GM18498 (cell line): ENCODE data around the gene TRAF1.

Source experiments
- ATAC-seq: cut with Tn5 transposase; IDR thresholded peaks from one replicate; pipeline ENCODE4 v1.9.1; 2021; ENCODE audit warnings: mild to moderate bottlenecking, moderate library complexity; ENCODE audit not compliant: unreplicated experiment

TRAF1 gene

DNA sequence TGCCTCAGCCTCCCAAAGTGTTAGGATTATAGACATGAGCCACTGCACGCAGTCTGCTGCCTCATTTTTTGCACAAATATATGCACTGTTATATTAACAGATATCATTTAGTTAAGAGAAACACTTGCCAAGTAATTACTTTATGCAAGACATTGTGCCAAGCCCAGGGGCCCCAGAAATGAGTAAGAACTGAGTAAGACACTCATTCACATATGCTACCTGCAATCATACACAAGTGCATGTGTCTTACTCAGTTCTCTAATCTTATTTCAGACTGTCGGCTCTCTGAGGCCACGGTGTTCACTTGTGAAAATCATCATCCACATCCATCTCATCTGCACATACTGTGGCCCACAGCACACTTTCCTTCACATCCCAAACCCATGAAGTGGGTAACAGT is 16.0 kb downstream of the TRAF1 start:
- ATAC-seq = no peak

DNA sequence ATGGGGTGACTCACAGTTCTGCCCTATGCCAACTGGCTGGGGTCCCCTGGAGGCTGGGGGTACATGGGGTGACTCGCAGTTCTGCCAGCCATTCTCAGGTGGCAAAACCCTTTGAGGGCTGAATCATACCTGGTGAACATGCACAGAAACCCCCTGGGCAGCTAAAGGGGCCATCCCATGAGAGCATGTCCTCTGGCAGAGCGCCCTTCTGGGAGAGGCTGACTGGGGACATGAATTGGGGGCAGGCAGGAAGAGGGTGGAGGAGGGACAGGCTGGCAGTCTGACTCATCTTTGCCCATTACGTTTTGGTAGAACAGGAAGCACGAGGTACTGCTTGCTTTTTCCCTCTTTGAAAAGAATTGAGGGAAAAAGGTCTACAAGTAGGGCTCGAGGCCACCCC is 16.7 kb downstream of the TRAF1 start:
- ATAC-seq = no peak

DNA sequence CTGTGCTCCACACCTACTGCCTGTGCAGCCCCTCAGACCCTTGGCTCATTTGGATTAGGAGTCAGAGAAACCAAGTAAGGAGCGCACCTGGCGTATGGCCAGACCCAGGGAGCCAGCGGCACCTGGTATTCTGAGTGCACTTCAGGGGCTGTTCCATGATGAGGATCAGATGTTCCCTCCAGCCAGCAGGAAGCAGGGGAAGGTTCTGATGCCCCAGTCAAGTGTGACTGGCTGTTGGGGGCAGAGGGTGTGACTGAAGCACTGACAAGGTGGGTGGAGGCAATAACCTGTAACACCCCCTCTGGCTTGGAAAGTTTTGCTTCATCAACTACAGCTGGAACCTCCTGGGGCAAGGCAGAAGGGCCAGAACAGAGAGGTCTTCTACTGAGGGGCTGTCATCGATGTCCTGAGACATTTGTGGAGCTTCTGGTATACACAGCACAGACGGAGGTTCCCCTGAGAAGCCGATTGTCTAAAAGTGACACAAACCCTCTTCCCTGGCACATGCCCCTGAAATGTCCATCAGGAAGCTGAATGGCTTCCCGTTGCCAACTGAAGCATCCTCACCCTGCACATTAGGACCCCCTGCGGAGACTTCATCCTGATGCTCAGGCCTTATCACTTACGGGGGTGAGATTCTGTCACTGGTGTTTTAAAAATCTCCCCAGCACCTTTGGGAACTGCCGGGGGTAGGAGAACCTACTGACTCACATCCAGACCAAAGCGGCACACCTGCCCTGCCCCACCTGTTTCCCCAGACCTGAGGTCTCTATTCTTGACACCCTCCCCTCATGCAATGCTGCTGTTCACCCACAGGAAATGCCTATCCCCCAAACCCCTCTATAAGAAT is 21.1 kb downstream of the TRAF1 start:
- no peak for ATAC-seq

DNA sequence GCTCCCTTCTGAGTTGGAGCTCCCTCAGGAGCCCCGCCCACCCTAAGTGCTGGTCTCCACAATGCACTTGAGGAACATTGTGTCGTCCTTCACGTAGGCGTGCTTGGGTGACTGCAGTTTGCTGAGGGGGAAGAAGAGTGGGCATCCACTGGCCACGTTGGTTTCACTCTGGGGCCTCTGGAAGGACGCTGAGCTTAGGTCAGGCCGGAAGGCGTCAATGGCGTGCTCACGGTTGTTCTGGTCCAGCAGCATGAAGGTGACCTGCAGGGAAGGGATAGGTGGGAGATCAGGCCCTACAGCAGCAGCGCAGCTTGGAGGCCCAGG is 21.7 kb downstream of the TRAF1 start:
- no peak for ATAC-seq

DNA sequence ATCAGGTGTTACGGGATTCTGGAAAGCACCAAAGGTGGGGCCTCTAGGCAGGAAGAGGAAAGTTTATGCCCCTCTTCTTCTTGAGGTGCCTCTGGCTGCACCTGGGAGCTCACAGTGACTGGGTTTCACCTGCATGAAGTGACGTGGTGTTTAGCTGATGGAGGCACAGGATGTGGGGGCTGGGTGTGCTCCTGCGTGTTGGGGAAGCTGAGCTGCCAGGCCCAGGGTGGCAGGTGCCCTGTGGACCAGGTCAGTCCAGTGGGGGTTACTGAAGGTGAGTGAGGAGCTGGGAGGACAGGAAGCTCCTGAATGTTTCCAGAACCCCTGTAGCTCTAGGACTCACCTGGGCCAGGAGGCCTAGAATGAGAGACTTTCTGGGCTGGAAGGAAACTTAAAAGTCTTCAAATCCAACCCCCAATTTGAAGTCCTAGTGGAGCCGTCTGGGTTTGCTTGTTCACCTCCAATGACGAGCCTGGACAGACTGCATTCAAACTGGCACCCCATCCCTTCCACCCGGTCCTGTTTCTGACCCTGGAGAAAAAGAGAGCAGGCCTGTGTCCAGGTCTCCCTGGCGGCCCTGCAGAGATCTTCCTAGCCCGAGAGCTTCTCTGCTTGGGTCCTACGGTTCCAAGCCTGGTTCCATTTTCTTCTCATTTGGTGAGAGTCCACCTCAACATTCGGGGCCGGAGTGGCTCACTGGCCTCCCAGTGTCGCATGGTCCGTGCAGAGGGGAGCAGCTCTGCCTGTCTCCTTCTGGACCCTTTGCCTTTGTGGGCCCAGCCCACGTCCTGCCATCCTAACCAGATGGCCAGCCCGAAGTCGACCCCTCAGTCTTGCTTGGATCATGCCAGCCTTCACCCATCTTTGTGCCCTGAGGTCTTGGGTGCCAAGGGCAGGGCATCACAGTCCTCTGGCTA is 22.3 kb downstream of the TRAF1 start:
- ATAC-seq = no peak

DNA sequence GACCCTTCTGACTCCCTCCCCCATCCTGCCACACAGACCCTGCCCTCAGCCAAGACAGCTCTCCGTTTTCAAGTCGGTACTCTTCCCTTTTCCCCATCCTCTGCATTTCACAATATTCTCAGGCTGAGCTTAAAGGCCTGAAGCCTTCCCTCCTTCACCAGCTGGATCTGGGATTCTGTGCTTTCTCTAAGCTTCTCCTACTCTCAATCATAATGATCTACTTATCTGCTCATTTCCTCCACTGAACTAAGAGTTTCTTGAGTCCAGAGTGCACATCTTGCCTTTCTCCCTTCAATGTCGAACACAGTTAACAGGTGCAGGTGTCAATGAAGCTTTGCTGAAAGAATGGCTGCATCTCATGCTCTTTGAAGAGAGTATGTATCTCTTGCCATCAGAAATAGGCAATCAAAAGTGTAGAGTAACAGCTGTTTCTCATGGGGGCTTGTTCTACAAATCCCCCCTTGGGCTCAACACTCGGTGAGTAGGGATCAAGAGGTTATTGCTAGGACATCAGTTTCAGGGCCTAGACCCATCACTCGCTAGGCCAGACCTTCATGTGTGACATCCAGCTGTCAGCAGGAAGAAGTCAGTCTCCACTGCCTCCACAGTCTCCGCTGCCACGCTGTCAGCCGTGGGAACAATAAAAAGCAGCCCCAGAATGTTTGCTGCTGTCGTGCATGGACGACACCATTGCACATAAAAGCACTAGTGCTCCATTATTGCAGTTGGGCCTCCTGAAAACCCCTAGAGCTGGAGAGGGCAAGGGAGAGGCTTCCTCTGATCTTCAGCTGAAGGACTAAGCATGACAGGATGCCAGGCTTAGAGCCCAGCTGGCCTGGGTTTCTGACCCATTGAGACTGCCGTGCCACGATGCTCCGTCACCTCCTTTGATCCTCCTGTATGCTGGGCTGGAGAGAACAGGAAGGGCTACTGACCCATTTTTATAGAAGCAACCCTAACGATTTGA is 23.7 kb downstream of the TRAF1 start:
- no peak for ATAC-seq

DNA sequence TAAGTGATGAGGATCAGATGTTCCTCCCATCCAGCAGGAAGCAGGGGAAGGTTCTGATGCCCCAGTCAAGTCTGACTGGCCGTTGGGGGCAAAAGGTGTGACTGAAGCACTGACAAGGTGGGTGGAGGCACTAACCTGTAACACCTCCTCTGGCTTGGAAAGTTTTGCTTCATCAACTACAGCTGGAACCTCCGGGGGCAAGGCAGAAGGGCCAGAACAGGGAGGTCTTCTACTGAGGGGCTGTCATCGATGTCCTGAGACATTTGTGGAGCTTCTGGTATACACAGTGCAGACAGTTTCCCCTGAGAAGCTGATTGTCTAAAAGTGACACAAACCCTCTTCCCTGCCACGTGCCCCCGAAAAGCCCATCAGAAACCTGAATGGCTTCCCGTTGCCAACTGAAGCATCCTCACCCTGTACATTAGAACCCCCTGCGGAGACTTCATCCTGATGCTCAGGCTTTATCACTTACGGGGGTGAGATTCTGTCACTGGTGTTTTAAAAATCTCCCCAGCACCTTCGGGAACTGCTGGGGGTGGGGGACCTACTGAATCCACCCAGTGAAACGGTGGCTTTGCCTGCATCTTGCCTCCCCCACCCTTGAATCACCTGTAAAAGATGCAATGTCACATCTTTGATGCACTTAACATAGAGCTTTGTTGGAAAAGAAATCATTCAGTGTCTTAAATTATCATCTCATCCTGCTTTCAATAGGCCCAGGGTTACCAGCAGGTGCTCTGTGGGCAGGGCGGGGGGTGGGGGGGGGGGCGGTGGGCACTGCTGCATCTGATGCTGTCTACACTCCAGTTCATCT is 24.6 kb downstream of the TRAF1 start:
- no peak for ATAC-seq

DNA sequence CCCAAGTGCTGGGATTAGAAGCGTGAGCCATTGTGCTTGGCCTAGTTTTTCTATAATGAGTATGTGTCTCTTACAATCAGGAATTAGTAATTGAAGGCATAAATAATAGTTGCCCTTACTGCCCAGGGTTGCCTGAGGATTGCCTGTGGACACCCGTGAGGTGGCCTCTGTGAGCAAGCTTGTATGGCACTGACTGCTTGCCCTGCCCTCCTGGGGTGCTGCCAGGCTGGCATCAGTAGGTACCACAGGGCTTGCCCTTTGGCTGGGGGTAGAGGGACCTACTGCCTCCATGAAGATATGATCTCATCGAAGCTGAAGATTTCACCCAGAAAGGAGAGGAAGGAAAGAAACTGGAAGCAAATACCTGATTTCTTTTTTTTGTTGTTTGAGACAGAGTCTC is 25.8 kb downstream of the TRAF1 start:
- no peak for ATAC-seq

DNA sequence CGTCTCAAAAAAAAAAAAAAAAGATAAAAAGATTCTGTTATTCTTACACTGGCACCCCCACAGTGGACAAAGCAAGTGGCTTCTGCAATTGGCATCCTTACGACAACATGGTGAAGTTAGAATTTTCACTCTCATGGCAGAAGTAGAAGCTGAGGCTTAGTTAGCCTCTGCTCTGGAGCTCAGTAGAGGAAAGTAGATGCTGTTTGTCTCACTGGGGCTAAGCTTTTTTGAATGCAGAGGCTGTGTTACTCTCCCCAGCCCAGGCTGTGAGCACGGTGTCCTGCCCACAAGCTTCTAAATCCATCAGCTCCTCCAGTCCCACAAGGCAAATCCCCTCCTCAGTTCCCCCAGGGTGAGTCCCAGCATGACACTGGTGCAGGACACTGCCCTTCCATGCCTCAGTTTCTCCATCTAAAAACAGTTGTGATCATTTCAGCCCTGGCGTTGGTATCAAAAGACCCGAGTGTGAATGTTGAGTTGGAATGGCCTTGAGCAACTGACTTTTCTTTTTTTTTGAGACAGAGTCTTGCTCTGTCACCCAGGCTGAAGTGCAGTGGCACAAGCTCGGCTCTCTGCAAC is 27.0 kb downstream of the TRAF1 start:
- no peak for ATAC-seq

DNA sequence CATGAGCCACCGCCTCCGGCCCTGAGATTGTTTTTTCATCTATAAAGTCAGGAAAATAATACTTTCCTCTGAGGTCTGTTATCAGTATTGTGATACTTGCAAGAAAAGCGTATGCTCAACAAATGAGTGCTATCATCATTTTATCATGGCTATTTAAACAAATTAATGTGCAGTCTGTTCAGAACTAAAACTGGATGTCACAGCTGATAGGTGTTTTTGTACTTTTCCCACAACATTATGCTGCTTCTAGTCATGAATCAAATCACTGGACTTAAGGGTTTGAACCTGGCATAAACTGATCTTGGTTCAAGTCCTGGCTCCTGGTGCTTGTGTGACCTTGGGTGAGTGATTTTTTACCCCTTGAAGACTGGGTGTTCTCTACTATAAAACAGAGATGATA is 28.2 kb downstream of the TRAF1 start:
- no peak for ATAC-seq

DNA sequence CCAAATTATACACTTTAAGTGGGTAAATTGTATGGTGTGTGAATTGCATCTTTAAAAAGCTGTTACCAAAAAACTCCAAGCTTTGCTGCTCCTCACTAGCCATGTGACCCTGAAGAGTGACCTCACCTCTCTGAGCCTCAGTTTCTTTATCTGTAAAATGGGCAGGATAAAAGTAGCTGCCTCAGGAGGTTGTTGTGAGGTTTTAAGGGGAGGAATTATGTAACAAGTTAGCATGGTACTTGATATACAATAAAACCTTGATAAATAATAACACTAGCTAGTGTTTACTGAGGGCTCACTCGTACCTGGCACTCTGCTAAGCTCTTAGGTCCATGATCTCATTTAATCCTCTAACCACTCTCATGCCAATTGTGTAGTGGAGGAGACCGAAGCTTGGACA is 30.6 kb downstream of the TRAF1 start:
- no peak for ATAC-seq

DNA sequence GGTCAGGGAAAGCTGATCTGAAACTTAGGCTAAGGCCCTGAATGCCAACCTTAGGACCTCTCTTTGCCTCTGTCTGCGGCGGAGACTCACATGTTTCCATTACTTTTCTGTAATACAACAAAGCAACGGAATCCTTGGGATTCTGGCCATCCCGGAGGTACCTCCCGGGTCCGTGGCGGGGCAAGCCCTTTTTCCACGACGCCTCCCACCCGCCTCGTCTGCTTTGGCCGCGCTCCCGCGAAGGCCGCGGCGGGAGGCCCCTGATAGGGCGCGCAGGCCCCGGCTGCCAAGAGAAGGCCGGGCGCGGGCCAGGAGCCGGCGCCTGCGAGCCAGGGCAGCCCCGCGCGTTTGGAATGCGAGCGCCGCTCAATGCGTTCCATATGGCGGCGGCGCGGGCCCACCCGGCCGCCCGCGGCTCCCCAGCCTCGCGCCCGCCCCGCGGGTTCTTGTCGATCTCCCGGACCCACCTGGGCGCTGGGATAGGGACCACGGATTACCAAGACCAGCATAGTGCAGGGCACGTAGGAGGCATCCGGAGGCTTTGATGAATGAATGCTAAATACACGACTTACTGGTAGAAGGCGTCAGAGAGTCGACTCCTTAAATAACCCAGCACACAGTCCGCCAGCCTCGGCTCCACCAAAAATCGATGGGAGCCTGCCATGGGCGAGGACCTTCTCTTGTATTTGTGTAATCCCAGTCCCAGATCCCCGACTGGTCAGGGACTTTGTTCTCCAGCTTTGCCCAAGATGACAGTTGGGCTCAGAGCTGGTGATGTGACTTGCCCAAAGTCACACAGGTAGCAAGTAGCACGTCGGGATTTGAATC is 32.1 kb downstream of the TRAF1 start:
- no peak for ATAC-seq

DNA sequence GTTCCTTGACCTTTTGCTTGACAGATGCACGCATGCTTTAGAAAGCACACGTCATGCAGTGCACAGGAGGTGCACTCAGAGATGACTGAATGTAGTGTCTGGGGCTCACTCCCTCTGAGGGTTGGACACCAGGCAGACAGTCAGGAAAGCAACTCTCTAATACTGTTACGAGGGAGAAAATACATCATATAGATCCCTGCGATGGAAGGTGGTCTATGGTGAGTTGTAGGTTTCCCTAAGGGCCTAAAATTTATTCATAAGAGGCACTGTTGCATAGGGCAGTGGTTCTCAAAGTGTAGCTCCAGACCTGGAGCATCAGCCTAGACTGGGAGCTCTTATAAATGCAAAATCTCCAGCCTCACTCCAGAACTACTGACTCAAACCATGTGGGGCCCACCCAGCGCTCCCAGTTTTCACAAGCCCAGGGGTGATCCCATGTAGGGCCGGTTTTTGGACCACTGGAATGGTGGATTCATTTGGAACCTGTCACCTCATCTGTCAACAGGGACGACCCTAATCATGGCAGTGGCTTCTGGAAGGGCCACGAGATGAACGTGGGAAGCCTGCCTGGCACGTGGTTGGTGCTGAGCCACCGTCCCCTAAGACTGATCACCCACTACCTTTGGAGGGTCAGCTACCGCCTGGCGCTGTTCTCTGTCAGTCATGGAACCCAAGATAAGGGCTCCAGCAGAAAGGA is 32.8 kb downstream of the TRAF1 start:
- no peak for ATAC-seq

DNA sequence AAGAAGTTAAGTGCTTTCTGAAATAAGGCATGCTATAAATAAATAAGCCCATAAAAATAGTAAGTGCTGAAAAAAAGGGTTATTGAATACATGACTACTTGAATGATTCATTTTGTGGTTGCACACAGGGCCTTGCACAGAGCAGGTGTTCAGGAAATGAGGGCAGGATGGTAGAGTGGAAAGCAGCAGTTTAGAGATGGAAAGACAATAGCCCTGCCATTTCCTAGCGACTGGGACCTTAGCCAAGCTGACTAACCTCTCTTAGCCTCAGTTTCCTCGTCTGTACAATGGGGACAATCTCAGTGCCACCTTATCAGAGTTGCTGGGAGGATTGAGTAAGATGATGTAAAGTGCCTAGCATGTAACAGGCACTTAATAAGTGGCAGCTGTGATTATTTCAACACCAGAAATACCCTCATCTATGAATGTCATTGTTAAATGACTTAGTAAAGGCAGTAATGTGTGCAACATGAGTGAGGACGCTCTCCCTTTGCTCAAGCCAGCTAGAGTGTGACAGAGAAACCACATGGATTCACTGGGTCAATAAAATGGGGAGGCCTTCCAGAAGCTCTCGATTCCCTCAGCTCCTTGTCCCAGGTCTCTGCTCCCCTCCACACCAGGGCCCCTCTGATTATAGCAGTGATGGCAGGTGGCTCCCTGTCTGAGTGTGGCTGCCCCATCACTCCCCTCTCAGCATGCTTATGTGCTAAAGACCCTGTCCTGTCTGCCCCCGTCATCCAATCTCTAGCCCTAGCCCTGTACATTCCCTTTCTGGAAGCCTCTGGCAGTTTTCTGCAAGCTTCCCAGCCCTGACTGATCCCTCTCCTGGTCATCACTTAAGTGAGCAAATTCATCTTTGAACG is 33.6 kb downstream of the TRAF1 start:
- ATAC-seq = peak; percentile 73

DNA sequence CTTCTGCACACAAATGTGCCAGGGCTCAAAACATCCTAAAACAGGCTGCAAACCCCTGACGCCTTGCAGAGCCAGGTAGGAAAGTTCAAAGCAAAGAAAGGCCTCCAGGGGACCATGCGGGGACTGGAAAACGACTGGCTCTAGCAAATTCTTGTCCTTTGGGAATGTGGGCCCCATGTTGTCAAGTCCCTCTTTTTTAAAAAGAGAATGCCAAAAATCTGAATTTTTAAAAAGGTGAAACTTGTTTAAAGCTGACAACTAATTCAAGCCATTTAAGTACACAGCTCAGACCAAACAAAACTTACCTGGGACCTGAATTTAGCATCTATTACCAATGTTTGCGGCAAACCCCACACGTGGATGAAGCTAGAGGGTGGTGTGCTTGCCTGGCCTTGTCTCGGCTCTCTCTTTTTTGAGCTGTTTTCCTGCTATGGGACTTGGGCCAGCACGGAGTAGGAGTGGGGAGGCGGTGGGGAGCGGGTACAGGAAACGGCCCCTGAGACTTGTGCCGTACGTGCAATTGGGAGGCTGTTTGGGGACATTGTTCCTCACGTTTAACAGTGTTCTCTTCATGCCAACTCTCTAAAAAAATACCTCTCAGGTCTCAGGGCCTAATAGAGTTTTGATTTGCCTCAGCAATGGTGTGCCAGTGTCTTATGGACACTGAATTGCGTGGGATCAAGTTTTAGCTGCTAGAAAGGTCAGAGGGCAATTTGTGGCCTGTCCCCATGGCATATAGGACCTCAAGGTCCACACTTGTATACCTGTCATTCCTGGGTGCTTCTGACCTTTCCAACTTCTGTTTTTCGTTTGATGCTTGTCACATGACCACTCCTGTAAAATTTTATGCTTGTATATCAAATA is 34.5 kb downstream of the TRAF1 start:
- ATAC-seq = peak; percentile 41

DNA sequence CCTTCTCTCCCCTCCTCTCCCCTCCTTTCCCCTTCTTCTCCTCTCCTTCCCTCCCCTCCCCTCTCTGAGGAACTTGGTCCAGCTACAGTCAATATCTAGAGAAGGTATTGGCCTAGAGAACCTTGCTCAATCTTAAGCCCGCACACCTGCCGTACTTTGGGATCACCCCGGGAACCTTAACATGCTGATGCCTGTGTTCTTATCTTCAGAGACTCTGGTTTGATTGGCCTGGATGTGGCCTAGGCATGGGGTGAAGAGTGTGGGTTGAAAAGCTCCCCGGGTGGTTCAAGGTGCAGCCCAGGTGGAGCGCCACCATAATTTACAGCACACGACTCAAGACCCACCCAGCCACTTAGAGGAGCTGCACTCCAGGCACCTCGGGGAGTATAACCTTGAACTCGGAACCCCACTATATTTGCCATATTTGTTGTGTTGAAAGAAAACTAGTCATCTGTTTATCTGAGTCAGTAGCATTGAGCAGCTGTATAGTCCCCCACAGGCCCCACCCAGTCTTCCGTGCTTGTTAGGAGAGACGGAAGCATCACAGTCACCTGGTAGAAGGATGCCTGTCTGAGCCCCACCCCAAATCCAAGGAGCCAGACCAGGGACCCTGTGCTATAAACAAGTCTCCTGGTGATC is 35.2 kb downstream of the TRAF1 start:
- no peak for ATAC-seq
